HepG2 (cell line): ENCODE measurements around the gene MTFR1L. TPM values are rescaled to one million over a fixed set of nuclear protein-coding genes. Genes with fewer than 3 reads are reported as not detected.
A peak's percentile ranks its signal among the peaks of the same experiment; 100 is the strongest.

ENCODE experiments used
- ATAC-seq: fragments of 200-7000 bp; cut with Tn5 transposase; 3 replicates; pipeline ENCODE4 v1.9.1; 2020; ENCODE audit warnings: mild to moderate bottlenecking, moderate library complexity
- BruUV-seq: library from RNA; stranded (reverse); fragments of 400-500 nt; replicated peaks from 2 replicates; lab custom pipeline; 2021; lab: Mats Ljungman, UMichigan
- CTCF ChIA-PET: fragments of 300-600 bp; formaldehyde crosslinking; extraction: SDS; loops from one replicate; lab custom pipeline; 2021; ENCODE audit warnings: low total read pairs, inconsistent platforms, low intra/inter-chr PET ratio; lab: Yijun Ruan, JAX
- POLR2A ChIA-PET: fragments of 350-600 bp; sonication (Branson Sonifier 250); formaldehyde crosslinking; loops from one replicate; lab custom pipeline; 2020; ENCODE audit warnings: antibody characterized with exemption, inconsistent platforms; lab: Yijun Ruan, JAX
- DNase-seq: peaks from one replicate; pipeline ENCODE4 v3.0.0-alpha.2; 2015; ENCODE audit warnings: low spot score
- FAIRE-seq: peaks from 3 replicates; lab custom pipeline; 2011; peaks lifted over from hg19 to GRCh38; lab: Jason Lieb, UNC
- H2AFZ ChIP-seq: one replicate; pipeline ENCODE4 v1.6.1; 2011; ENCODE audit warnings: low read length, inconsistent platforms
- H3K27ac ChIP-seq: fragments of 300-600 bp; 3 replicates; pipeline ENCODE4 v1.8.0; 2011; ENCODE audit warnings: mixed run types, mild to moderate bottlenecking, mixed read lengths, low read length, inconsistent platforms; ENCODE audit not compliant: insufficient read depth; ENCODE audit errors: extremely low read length
- H3K27me3 ChIP-seq, 2 experiments: fragments of 200-600 bp in 1 of 2; 2 replicates in 1 of 2; 3 replicates in 1 of 2; pipeline versions ENCODE4 v1.6.0 to v1.8.0; 2011; ENCODE audit warnings: low read length in 2 of 2, mild to moderate bottlenecking in 2 of 2, moderate library complexity in 2 of 2, inconsistent platforms in 1 of 2; ENCODE audit not compliant: insufficient read depth in 2 of 2, control insufficient read depth in 1 of 2
- H3K36me3 ChIP-seq, 2 experiments: fragments of 200-600 bp in 1 of 2; replicated peaks in 1 of 2; 2 replicates in 1 of 2; 3 replicates in 1 of 2; pipeline versions ENCODE4 v1.5.1 to v1.8.0; 2011; ENCODE audit warnings: low read length in 2 of 2, inconsistent platforms in 1 of 2; ENCODE audit not compliant: insufficient read depth in 2 of 2, control insufficient read depth in 1 of 2
- H3K4me1 ChIP-seq: 2 replicates; pipeline ENCODE4 v1.5.1; 2012; ENCODE audit warnings: low read length, inconsistent platforms; ENCODE audit not compliant: insufficient read depth
- H3K4me2 ChIP-seq: 2 replicates; pipeline ENCODE4 v1.6.0; 2011; ENCODE audit warnings: low read depth, low read length, inconsistent platforms
- H3K4me3 ChIP-seq, 3 experiments: fragments of 200-600 bp in 1 of 3; sonication (generic), shearing (Covaris generic) in 1 of 3; replicated peaks in 1 of 3; 2 replicates each; pipeline ENCODE4 v1.5.1; 2011 to 2016; ENCODE audit warnings: low read length in 3 of 3, inconsistent platforms in 2 of 3, low read depth in 2 of 3, mild to moderate bottlenecking in 2 of 3, control low read depth in 1 of 3, mixed read lengths in 1 of 3; ENCODE audit not compliant: insufficient read depth in 1 of 3
- H3K79me2 ChIP-seq: one replicate; pipeline ENCODE4 v1.6.1; 2011; ENCODE audit warnings: low read length, inconsistent platforms; ENCODE audit not compliant: insufficient read depth
- H3K9ac ChIP-seq: 2 replicates; pipeline ENCODE4 v1.6.0; 2011; ENCODE audit warnings: mild to moderate bottlenecking, low read depth, low read length, inconsistent platforms; ENCODE audit not compliant: insufficient read depth
- H3K9me3 ChIP-seq: 2 replicates; pipeline ENCODE4 v1.5.1; 2012; ENCODE audit warnings: mild to moderate bottlenecking, low read length
- H4K20me1 ChIP-seq: 2 replicates; pipeline ENCODE4 v1.6.0; 2011; ENCODE audit warnings: inconsistent platforms, mild to moderate bottlenecking, low read length, moderate library complexity; ENCODE audit not compliant: insufficient read depth
- RARA ChIP-seq: IDR thresholded peaks from 2 replicates; pipeline ENCODE4 v1.6.1; 2016; ENCODE audit warnings: missing genetic modification reagents, missing compliant biosample characterization
- RNF219 ChIP-seq: sonication (generic); formaldehyde crosslinking; IDR thresholded peaks from 2 replicates; pipeline ENCODE4 v1.5.0; 2020; ENCODE audit warnings: mild to moderate bottlenecking, missing genetic modification reagents
- SOX13 ChIP-seq, 3 experiments: fragments of 450-650 bp in 1 of 3; sonication (generic) in 1 of 3; formaldehyde crosslinking in 1 of 3; IDR thresholded peaks in 2 of 3; conservative IDR thresholded peaks in 1 of 3; 2 replicates each; pipeline versions ENCODE4 v1.5.0 to v1.6.1; 2016 to 2020; ENCODE audit warnings: antibody characterized with exemption in 1 of 3, mild to moderate bottlenecking in 1 of 3, missing compliant biosample characterization in 1 of 3, missing genetic modification reagents in 1 of 3, moderate library complexity in 1 of 3
- ZBTB26 ChIP-seq: IDR thresholded peaks from 2 replicates; pipeline ENCODE4 v1.6.1; 2016; ENCODE audit warnings: missing compliant biosample characterization, missing genetic modification reagents, borderline replicate concordance
- ZFX ChIP-seq: sonication (generic); formaldehyde crosslinking; IDR thresholded peaks from 2 replicates; pipeline ENCODE4 v1.4.0; 2020; ENCODE audit warnings: mild to moderate bottlenecking, low read depth, missing genetic modification reagents, moderate library complexity
- ZNF121 ChIP-seq: sonication (generic); formaldehyde crosslinking; IDR thresholded peaks from 2 replicates; pipeline ENCODE4 v1.5.0; 2020; ENCODE audit warnings: mild to moderate bottlenecking, missing genetic modification reagents
- ZNF24 ChIP-seq: fragments of 450-650 bp; IDR thresholded peaks from 2 replicates; pipeline ENCODE4 v1.6.1; 2017; ENCODE audit warnings: antibody characterized with exemption, mild to moderate bottlenecking
- ZNF609 ChIP-seq: sonication (generic); formaldehyde crosslinking; IDR thresholded peaks from 2 replicates; pipeline ENCODE4 v1.4.0; 2020; ENCODE audit warnings: mild to moderate bottlenecking, missing genetic modification reagents, borderline replicate concordance
- WGBS: methylation state at CpG from one replicate; pipeline ENCODE4 v1.1.6; 2017; ENCODE audit warnings: low lambda C conversion rate; 5-methylcytosine and 5-hydroxymethylcytosine counted together
- in situ Hi-C: cut with HindIII; loops from 2 replicates; pipeline ENCODE4 v1.10.0; 2017; ENCODE audit warnings: low pct_unique_long_range_greater_than_20kb; ENCODE audit not compliant: extremely low pct_ligation_motif_present
- intact Hi-C: fragments of 100-400 bp; cut with micrococcal nuclease; formaldehyde crosslinking; loops from one replicate; pipeline ENCODE4 v1.10.0; 2022; ENCODE audit not compliant: unreplicated experiment
- polyA plus RNA-seq, 8 experiments: library from polyadenylated mRNA; depleted of rRNA in 3 of 8; stranded (reverse) in 7 of 8; unstranded in 1 of 8; fragments of >200 nt; fragmentation: Illumina TruSeq in 4 of 8; extraction: Trizol in 4 of 8; gene quantifications; 2 replicates each; pipeline versions ENCODE4 v1.2.1 to v1.2.3, GENCODE V29; 2011 to 2016; ENCODE audit warnings: low read depth in 4 of 8, missing spikeins in 1 of 8, mixed read lengths in 1 of 8; ENCODE audit not compliant: insufficient read depth in 1 of 8
- total RNA-seq, 5 experiments: library from RNA; depleted of rRNA; stranded (reverse); fragments of >200 nt; fragmentation: Illumina TruSeq; extraction: Trizol; gene quantifications; 2 replicates each; pipeline ENCODE4 v1.2.3, GENCODE V29; 2016; ENCODE audit warnings: low read depth in 1 of 5

The MTFR1L gene
- total and polyA plus RNA-seq, 2 of the 13 experiments (the other 11 are each of a cell fraction or from before 2014, with no cell fraction given), result 38.0 to 55.7 TPM

DNA sequence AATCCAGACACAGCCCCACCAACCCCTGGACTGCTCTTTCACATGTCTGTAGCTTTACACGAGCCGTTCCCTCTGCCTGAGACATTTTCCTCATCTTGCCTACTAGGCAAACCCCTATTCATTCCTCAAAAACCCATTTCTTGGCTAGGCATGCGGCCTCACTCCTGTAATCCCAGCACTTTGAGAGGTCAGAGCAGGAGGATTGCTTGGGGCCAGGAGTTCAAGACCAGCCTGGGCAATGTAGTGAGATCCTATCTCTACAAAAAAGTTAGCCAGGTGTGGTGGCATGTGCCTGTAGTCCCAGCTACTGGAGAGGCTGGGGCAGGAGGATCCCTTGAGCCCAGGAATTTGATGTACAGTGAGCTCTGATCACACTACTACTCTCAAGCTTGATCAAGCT, 44.7 kb downstream of the MTFR1L start:
- Histone ChIP-seq H3K27ac (no peak overlapping the region), H3K4me2 (no peak overlapping the region), H3K9ac (no peak overlapping the region), H3K4me3 (no peak overlapping the region), H3K27me3 (no peaks in the 10 kb centered on the region)
- in situ Hi-C loops, result no loop called here
- WGBS, result 94% methylated on average over 3 of the region's 3 CpGs
- FAIRE-seq (no peak), DNase-seq (no peak), ATAC-seq (no peak)
- TF ChIP-seq ZNF121 (CRISPR knock-in tag), result peak; percentile 72
- TF ChIP-seq ZNF24, result no peak
- TF ChIP-seq, all 625 proteins: peak for 1
- ChIA-PET CTCF (no interaction called here), POLR2A (interaction anchor here (5.4 kb wide), 1 partner anchor 11 kb away, joined by 32 read pairs; the partner anchor contains the start of gene PAQR7)
- peaks cover 72% of the 10 kb centered on the region for H3K4me1 ChIP-seq
- H3K36me3 ChIP-seq, result peaks cover 8 to 15% of the 10 kb centered on the region in 2 experiments; a peak in 4 of 5 replicates
- no peaks in the 10 kb centered on the region for H4K20me1 ChIP-seq
- no peaks in the 10 kb centered on the region for H3K79me2 ChIP-seq
- intact Hi-C loops, result no loop called here
- BruUV-seq, result no TSS peak
- H2AFZ ChIP-seq, result no peak overlapping the region
- no peaks in the 10 kb centered on the region for H3K9me3 ChIP-seq

- H3K4me2 ChIP-seq, result peak overlapping the region; percentile 44
- DNase-seq, result peak; percentile 53
- ChIA-PET CTCF (no interaction called here), POLR2A (no interaction called here)
- no peak overlapping the region; a peak in 1 of 6 replicates for H3K4me3 ChIP-seq
- H3K79me2 ChIP-seq, result no peaks in the 10 kb centered on the region
- BruUV-seq, result no TSS peak
- no peaks in the 10 kb centered on the region for H3K9me3 ChIP-seq
- H3K9ac ChIP-seq, result peak overlapping the region; percentile 15; the same call in 1 of the 2 replicates
- intact Hi-C loops (no loop called here), in situ Hi-C loops (no loop called here)
- H3K27ac ChIP-seq, result peak overlapping the region; percentile 54
- H3K4me1 ChIP-seq, result peaks cover 77% of the 10 kb centered on the region
- FAIRE-seq, result no peak
- no peak overlapping the region for H2AFZ ChIP-seq
- H4K20me1 ChIP-seq, result no peaks in the 10 kb centered on the region
- no peaks in the 10 kb centered on the region for H3K27me3 ChIP-seq
- no peak; the same call in 2 of the 3 replicates for ATAC-seq
- 35% methylated on average over 1 of the region's 1 CpG for WGBS
- peaks cover 8 to 15% of the 10 kb centered on the region in 2 experiments; a peak in 4 of 5 replicates for H3K36me3 ChIP-seq
- peak; percentile 19; the same call in 1 of the 2 replicates for TF ChIP-seq ZFX (CRISPR knock-in tag)
- no peak for TF ChIP-seq ZNF609
- no peak for TF ChIP-seq SOX13 (IDR thresholded peaks at IDR 0.05)
- peak in 1 of 2 experiments; percentile 14; a peak in 1 of 4 replicates for TF ChIP-seq SOX13 (CRISPR knock-in tag; conservative IDR thresholded peaks at IDR 0.05 in 1 of 2, IDR thresholded peaks at IDR 0.05 in 1 of 2)
- TF ChIP-seq RARA (CRISPR knock-in tag), result 0 out of 2 replicates have a peak, but pooled peaks have one; percentile 6
- no peak for TF ChIP-seq ZBTB26 (CRISPR knock-in tag)
- no peak for TF ChIP-seq RNF219
Measured at GRCh38 chr1:25866288-25866687, 46.5 kb downstream of the MTFR1L start.
